Left renal pelvis (tissue), 4 donors: Measurements from ENCODE around the gene CBX4. TPM values are rescaled to one million over a fixed set of nuclear protein-coding genes. Genes with fewer than 3 reads are reported as not detected.

Experiments
- DNase-seq, 4 donors: peaks; one replicate each; pipeline ENCODE4 v3.0.0-alpha.2; 2013; ENCODE audit warnings: low read depth in 4 of 4, low spot score in 3 of 4
- polyA plus RNA-seq, 4 donors: library from polyadenylated mRNA; unstranded; fragments of 120-200 nt; gene quantifications; one replicate each; pipeline ENCODE4 v1.2.1, GENCODE V29; 2013; ENCODE audit not compliant: insufficient read length in 4 of 4

The CBX4 gene
- polyA plus RNA-seq, 4 donors, result 10.1 to 16.9 (median 13.4) TPM

GRCh38 chr17:79831265-79832217 is 7.7 kb downstream of the CBX4 start:
- no peak for DNase-seq

- DNase-seq, result no peak
These were observed 8.4 kb downstream of the CBX4 start for GRCh38 chr17:79830763-79831264.

- no peak for DNase-seq
These were observed 8.9 kb downstream of the CBX4 start for GRCh38 chr17:79830303-79830702.

GRCh38 chr17:79829457-79829856 is 9.8 kb downstream of the CBX4 start:
- DNase-seq, result no peak

DNA sequence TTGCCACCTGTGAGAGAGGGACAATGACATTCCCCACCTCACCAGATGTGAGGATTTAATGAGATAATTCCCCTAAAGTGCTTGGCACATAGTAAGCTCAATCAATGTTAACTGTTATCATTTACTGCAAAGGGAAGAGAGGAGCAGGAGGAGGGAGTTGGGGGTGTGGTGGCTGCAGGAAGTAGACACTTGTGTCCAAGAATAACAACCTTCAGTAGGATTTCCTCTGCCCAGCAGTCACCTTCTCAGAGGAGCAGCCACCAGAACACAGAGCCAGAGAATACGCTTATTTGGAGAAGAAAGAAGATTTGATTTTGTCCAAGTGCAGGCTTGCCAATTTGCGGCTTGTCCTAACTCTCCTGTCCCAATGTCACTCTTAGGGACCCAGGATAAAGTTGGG is 10.2 kb downstream of the CBX4 start:
- DNase-seq, result no peak

- DNase-seq, result no peak
These were observed 12.2 kb downstream of the CBX4 start for GRCh38 chr17:79826841-79827578.

DNA sequence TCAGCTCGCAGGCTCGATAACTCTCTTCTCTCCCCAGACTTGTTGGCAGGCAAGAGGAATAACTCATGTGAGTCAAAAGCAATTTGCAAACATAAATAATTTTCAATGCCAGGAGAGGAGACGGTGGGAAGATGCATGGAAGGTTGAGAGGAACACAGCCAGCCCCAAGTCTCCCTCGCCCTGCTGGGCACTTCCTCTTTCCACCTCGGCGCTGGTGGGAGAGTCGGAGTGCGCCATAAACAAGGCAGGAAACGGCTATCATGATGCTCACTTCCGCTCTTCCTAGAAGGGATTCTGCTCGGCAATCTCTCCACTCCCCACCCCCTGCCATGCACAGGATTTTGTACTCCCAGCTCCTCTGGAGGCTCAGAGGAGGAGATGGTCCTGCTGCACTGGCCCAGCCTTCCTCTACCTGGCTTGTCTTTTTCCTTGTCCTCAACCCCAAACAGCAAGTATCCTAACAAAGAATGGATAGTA is 13.0 kb downstream of the CBX4 start:
- DNase-seq, result no peak

DNA sequence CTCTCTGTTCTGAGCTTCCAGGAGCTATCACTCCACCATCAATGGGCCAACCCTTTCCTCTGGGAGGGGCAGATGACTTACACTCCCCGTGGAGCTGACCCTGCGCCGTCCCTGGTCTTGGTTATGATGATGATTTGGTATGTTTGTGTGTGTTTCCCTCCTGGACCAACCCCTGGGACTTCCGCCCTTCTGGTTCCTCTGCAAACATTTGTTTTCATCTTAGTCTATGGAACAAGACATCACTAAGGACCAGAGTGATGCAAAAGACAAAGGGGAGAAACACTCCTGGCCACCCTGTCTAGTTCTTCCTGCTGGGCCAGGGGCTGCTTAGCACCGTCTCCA is 13.7 kb downstream of the CBX4 start:
- DNase-seq, result no peak

GRCh38 chr17:79824893-79825579 is 14.2 kb downstream of the CBX4 start:
- no peak for DNase-seq

DNA sequence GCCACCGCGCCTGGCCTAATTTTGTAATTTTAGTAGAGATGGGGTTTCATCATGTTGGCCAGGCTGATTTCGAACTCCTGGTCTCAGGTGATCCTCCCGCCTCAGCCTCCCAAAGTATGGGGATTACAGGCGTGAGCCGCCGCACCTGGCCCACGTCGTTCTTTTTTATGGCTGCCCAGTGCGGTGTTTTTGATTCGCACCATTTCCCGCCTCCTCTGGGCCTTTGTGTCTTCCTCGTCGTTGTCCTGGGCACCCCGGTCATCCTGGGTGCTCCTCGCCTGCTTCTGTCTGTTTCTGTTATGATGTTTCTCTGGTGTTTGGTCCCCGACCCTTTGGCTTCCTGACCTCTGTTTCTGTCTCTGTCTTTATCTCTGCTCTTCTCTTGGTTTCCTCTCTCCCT is 15.0 kb downstream of the CBX4 start:
- DNase-seq, result no peak

DNA sequence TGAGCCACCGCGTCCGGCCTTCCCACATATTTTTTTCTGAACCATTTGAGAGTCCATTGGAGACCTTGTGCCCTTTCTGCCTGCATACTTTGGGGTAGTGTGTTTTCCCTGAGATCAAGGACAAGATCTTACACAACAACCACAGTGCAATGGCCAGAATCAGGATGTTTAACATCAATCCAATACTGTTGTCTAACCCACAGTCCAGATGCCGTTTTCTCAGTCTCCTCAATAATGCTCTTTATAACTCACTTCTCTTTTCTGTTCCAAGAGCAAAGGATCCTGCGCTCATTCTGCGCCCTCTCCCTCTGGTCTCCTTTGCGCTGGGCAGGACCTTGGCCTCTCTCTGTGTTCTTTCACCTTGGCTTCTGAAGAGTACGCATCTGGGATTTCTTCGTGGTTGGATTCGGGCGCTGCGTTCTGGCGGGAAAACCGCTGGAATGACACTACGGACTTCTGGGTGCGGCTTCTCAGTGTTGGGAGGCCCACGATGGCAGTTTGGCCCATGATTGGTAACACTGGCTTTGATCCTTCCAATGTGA is 16.6 kb downstream of the CBX4 start:
- DNase-seq, result no peak

GRCh38 chr17:79821331-79822095 is 17.7 kb downstream of the CBX4 start:
- no peak for DNase-seq

DNA sequence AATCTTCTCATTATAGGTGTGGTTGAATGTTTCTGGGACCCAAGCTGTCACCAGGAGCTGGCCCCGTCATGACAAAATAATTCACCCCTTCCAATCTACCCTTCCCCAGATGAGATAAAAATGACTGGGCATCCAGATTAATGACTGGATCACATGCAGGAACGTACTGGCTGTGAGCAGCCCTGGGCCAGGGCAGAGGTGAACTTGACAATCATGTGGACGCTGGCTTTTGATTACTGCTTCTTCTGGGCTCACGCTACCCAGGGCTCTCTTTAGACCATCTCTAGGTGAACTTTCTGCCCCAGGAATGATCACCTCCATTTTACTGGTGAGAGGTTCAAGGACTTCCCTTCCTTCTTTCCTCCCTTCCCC is 18.3 kb downstream of the CBX4 start:
- DNase-seq, result no peak

- DNase-seq, result no peak
These were observed 19.5 kb downstream of the CBX4 start for GRCh38 chr17:79819534-79820276.

DNA sequence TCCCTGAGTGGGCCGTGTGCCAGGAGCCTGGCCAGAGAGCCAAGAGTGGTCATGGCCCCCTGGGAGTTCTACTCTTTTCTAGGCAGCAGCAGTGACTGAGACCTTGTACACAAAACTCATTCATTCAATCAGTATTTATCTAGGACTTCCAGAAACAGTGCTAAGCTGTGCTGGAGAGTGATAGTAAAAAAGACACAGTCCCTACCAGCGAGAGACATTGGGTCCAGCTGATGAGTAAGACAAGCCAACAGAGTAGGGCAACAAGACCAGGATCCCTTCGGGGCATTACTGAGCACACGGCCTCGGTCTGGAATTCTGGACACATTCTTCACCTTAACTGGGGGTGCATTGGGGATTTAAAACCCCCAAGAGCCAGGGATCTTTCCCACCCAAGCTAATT is 20.2 kb downstream of the CBX4 start:
- no peak for DNase-seq

DNA sequence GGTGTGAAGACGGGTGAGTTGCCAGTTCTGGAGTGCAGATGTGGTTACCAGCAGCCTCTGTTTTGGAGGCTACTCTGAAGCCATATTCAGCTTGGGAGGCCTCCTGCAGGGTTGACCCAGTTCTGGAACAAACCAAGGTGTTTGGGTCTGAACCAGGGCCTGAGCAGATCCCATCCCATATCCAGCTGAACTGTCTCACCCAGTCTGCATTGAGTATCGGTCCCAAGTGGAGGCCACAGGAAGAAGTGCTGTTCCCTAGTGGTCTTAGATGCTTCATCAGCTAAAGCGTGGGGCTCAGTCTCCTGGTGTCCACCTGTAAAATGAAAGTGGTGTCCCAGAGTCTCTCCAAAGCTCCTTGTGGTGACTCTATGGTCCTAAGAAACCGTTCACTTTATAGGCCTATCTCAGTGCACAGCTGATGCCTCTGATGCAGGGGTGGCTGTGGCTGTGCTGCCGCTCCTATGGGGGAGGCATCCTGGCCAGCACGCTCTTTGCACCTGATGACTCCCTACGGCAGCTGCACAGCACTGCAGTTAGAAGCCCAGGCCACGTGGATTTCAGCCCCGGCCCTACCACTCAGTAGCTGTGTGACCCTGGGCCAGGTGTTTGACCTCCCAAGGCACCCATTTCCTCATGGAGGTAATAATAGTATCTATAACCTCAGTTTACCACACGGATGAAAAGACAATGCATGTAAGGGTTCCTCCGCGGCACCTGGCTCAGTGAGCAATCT is 21.0 kb downstream of the CBX4 start:
- DNase-seq, result no peak

- DNase-seq, result no peak
These were observed 23.3 kb downstream of the CBX4 start for GRCh38 chr17:79815836-79816461.
